GM23338 (cell line): ENCODE results near the gene ARCN1. TPM values are rescaled to one million over a fixed set of nuclear protein-coding genes. Genes with fewer than 3 reads are reported as not detected.

Source experiments
- ATAC-seq: fragments of 200-7000 bp; cut with Tn5 transposase; 3 replicates; pipeline ENCODE4 v1.9.1; 2020
- DNase-seq: peaks from one replicate; pipeline ENCODE4 v3.0.0-alpha.2; 2015; ENCODE audit warnings: low spot score
- H2AFZ ChIP-seq: fragments of 200-600 bp; sonication (generic); 2 replicates; pipeline ENCODE4 v1.8.0; 2016; ENCODE audit warnings: antibody characterized with exemption, mild to moderate bottlenecking, moderate library complexity
- H3F3A ChIP-seq: fragments of 200-600 bp; sonication (generic); replicated peaks from 2 replicates; pipeline ENCODE4 v1.8.0; 2017; ENCODE audit warnings: antibody characterized with exemption, mixed run types, low read depth
- H3K27ac ChIP-seq: fragments of 200-600 bp; sonication (generic); 2 replicates; pipeline ENCODE4 v1.6.1; 2016; ENCODE audit warnings: low read depth
- H3K27me3 ChIP-seq: fragments of 200-600 bp; sonication (generic); 2 replicates; pipeline ENCODE4 v1.8.0; 2016; ENCODE audit warnings: mild to moderate bottlenecking, mixed run types, moderate library complexity; ENCODE audit not compliant: insufficient read depth
- H3K36me3 ChIP-seq: fragments of 200-600 bp; sonication (generic); 2 replicates; pipeline ENCODE4 v1.8.0; 2016; ENCODE audit warnings: mild to moderate bottlenecking; ENCODE audit not compliant: insufficient read depth
- H3K4me1 ChIP-seq: fragments of 200-600 bp; sonication (generic); 2 replicates; pipeline ENCODE4 v1.8.0; 2016; ENCODE audit warnings: mild to moderate bottlenecking, moderate library complexity; ENCODE audit not compliant: insufficient read depth
- H3K4me2 ChIP-seq: fragments of 200-600 bp; sonication (generic); 2 replicates; pipeline ENCODE4 v1.7.1; 2017; ENCODE audit warnings: mixed run types
- H3K4me3 ChIP-seq: fragments of 200-600 bp; sonication (generic); 2 replicates; pipeline ENCODE4 v1.6.1; 2016; ENCODE audit warnings: mixed run types
- H3K79me2 ChIP-seq: fragments of 200-600 bp; sonication (generic); replicated peaks from 2 replicates; pipeline ENCODE4 v1.8.0; 2017; ENCODE audit warnings: mild to moderate bottlenecking; ENCODE audit not compliant: insufficient read depth
- H3K9me2 ChIP-seq: fragments of 200-600 bp; sonication (generic); 2 replicates; pipeline ENCODE4 v1.8.0; 2017; ENCODE audit not compliant: insufficient read depth
- H4K20me1 ChIP-seq: fragments of 200-600 bp; sonication (generic); replicated peaks from 2 replicates; pipeline ENCODE4 v1.8.0; 2017; ENCODE audit warnings: mild to moderate bottlenecking; ENCODE audit not compliant: insufficient read depth
- H3K27ac Mint-ChIP-seq: 2 replicates; pipeline ENCODE4 v1.8.0; 2020; ENCODE audit warnings: inconsistent platforms, mild to moderate bottlenecking, moderate library complexity, mixed read lengths
- H3K27me3 Mint-ChIP-seq: 3 replicates; pipeline ENCODE4 v1.8.0; 2022; ENCODE audit warnings: low read depth, mild to moderate bottlenecking, moderate library complexity, mixed read lengths, inconsistent platforms; ENCODE audit not compliant: insufficient read depth, poor library complexity
- H3K36me3 Mint-ChIP-seq: 3 replicates; pipeline ENCODE4 v1.8.0; 2021; ENCODE audit warnings: low read depth, mild to moderate bottlenecking, inconsistent platforms, moderate library complexity, mixed read lengths
- H3K4me1 Mint-ChIP-seq: 3 replicates; pipeline ENCODE4 v1.8.0; 2020; ENCODE audit warnings: mild to moderate bottlenecking, inconsistent platforms, mixed read lengths
- H3K4me3 Mint-ChIP-seq: 3 replicates; pipeline ENCODE4 v1.8.0; 2021; ENCODE audit warnings: moderate library complexity, mild to moderate bottlenecking, inconsistent platforms, mixed read lengths
- H3K9me3 Mint-ChIP-seq: 3 replicates; pipeline ENCODE4 v1.8.0; 2020; ENCODE audit warnings: moderate library complexity, mild to moderate bottlenecking, inconsistent platforms, mixed read lengths
- CREB1 ChIP-seq: fragments of 250-450 bp; sonication (Bioruptor Pico); IDR thresholded peaks from 2 replicates; pipeline ENCODE4 v1.5.0; 2020; ENCODE audit warnings: low read depth, mild to moderate bottlenecking, moderate library complexity
- EZH2 ChIP-seq: fragments of 200-600 bp; sonication (generic); IDR thresholded peaks from one replicate; pipeline ENCODE4 v1.8.0; 2017; ENCODE audit warnings: antibody characterized with exemption, mild to moderate bottlenecking, low read depth; ENCODE audit not compliant: unreplicated experiment
- JUNB ChIP-seq: IDR thresholded peaks from one replicate; pipeline ENCODE4 v1.6.1; 2016; ENCODE audit warnings: antibody characterized with exemption; ENCODE audit not compliant: unreplicated experiment
- NANOG ChIP-seq: IDR thresholded peaks from 2 replicates; pipeline ENCODE4 v1.6.1; 2016; ENCODE audit warnings: antibody characterized with exemption, borderline replicate concordance
- POLR2AphosphoS5 ChIP-seq: IDR thresholded peaks from 2 replicates; pipeline ENCODE4 v1.6.1; 2016; ENCODE audit warnings: antibody characterized with exemption, low read depth
- STAT1 ChIP-seq: IDR thresholded peaks from one replicate; pipeline ENCODE4 v1.6.1; 2016; ENCODE audit warnings: antibody characterized with exemption; ENCODE audit not compliant: unreplicated experiment
- ZNF114 ChIP-seq: fragments of 250-450 bp; sonication (Bioruptor Pico); IDR thresholded peaks from 2 replicates; pipeline ENCODE4 v1.5.0; 2020; ENCODE audit warnings: mild to moderate bottlenecking, moderate library complexity
- ZNF331 ChIP-seq: fragments of 250-450 bp; sonication (Bioruptor Pico); IDR thresholded peaks from 2 replicates; pipeline ENCODE4 v1.5.0; 2020; ENCODE audit warnings: low read depth, mild to moderate bottlenecking, moderate library complexity
- polyA plus RNA-seq: library from polyadenylated mRNA; unstranded; fragments of >200 nt; fragmentation: Nextera tagmentation; extraction: Ambion mirVana; gene quantifications from 2 replicates; pipeline ENCODE4 v1.2.1, GENCODE V29; 2016
- total RNA-seq: library from RNA; depleted of rRNA; stranded (reverse); fragments of >200 nt; shearing (Covaris generic); gene quantifications from 2 replicates; pipeline ENCODE4 v1.2.3, GENCODE V29; 2014
- TF ChIP-seq, protein P1 (sequence below), 2 experiments: fragments of 200-600 bp in 1 of 2; sonication (generic) in 1 of 2; conservative IDR thresholded peaks; 2 replicates each; pipeline versions ENCODE4 v1.5.1 to v1.6.1; 2016 to 2017; ENCODE audit warnings: antibody characterized with exemption in 2 of 2, low read depth in 2 of 2, mild to moderate bottlenecking in 2 of 2, moderate library complexity in 1 of 2
- TF ChIP-seq, protein P2 (sequence below): IDR thresholded peaks from one replicate; pipeline ENCODE4 v1.6.1; 2018; ENCODE audit warnings: antibody characterized with exemption; ENCODE audit not compliant: unreplicated experiment

ARCN1 gene
- total and polyA plus RNA-seq, 2 experiments from 2014 or later = 79.9 to 106 TPM

DNA sequence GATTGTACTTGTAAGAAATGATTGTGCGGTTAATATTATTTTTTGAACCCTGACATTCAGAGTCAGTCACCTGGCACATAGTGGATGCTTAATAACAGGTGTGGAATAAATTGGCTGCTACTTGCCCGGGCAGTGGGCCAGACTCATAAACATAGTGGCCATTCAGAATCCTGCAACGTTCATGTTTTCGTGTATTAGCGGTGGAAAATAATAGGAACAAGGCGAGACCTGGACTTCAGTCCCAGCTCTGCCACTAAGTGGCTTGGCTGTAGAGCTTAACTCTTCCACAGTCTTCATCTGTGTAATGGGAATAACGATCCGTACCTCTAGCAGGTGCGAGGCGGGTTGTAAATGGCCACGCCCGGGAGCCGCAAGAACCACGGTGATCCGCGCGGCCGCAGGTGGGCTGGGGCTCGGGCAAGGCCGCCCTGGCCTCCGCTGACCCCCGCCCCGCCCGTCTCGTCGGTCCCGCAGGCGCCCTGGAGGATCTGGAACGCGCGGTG lies 42.0 kb upstream of the ARCN1 start:
- Mint-ChIP-seq H3K4me1 (peaks cover 27% of the 10 kb centered on the region), H3K27me3 (peaks cover 14% of the 10 kb centered on the region), H3K36me3 (peaks cover under 1% of the 10 kb centered on the region; the same call in 2 of the 3 replicates), H3K4me3 (peak overlapping the region; percentile 92), H3K9me3 (no peaks in the 10 kb centered on the region), H3K27ac (no peak overlapping the region; the same call in 1 of the 2 replicates)
- TF ChIP-seq NANOG = no peak
- TF ChIP-seq ZNF331 = no peak
- no peak for TF ChIP-seq ZNF114 (CRISPR knock-in tag)
- TF ChIP-seq POLR2AphosphoS5 = no peak
- Histone ChIP-seq H4K20me1 (0 out of 2 replicates have a peak, but pooled peaks cover 4% of the 10 kb centered on the region), H3K27ac (no peak overlapping the region), H3K79me2 (no peaks in the 10 kb centered on the region), H2AFZ (peak overlapping the region; percentile 84), H3K27me3 (peaks cover 6% of the 10 kb centered on the region; the same call in 1 of the 2 replicates), H3K36me3 (no peaks in the 10 kb centered on the region), H3F3A (peaks cover 24% of the 10 kb centered on the region; the same call in 1 of the 2 replicates), H3K4me2 (peak overlapping the region; percentile 88), H3K4me3 (peak overlapping the region; percentile 99), H3K4me1 (peaks cover 13% of the 10 kb centered on the region), H3K9me2 (no peaks in the 10 kb centered on the region; the same call in 1 of the 2 replicates)
- ATAC-seq (no peak; the same call in 2 of the 3 replicates), DNase-seq (no peak)

DNA sequence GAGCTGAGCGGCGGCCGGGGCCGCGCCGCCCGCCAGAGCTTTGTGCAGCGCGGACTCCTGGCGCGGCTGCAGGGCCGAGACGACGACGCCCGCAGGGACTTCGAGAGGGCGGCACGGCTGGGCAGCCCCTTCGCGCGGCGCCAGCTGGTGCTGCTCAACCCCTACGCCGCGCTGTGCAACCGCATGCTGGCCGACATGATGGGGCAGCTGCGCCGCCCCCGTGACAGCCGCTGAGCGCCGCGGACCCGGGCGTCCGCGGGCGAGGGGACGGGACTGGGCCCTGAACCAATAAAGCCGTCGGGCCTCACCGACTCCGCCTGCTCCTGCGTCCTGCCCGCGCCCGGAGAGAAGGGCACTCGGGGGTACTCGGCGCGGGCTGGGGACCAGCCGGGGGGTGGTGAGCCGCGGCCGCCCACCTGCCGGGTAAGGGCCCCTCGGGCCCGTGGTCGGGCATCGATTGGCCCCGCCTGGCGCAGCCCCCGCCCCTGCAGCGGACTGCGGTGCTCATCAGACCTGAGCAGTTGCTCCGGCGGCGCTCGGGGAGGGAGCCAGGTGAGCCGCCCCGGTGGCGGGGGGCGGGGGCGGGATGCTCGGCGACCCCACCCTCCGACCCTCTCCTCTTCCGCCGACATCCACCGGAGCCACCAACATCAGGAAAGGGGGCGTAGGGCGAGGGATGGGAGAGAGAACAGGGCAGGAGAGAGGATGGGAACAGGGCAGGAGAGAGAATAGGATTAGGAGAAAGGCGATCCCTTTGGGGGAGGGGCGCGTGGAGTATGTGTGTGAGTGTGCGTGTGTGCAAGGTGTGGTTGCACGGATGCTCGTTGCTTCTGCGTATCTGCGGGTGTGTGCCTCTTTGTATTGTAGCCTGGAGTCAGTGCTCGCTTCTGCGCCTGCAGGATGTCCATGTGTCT lies 41.3 kb upstream of the ARCN1 start, which contains the start of gene TMEM25:
Gene TMEM25 (plus strand): TSS at position 510 of the 914 bp plus-strand sequence. CDS start 610 bp downstream, outside the sequence.
- Histone ChIP-seq H3K4me2 (peak within 1 kb of the TSS; percentile 88), H2AFZ (peak within 1 kb of the TSS; percentile 99), H3K36me3 (no peaks in the 10 kb centered on the region), H3K27me3 (peaks cover 6% of the 10 kb centered on the region; the same call in 1 of the 2 replicates), H3K4me1 (peaks cover 13% of the 10 kb centered on the region), H3K27ac (no peak within 1 kb of the TSS), H3K9me2 (no peaks in the 10 kb centered on the region; the same call in 1 of the 2 replicates), H3K4me3 (peak within 1 kb of the TSS; percentile 99), H3K79me2 (no peaks in the 10 kb centered on the region), H3F3A (peaks cover 24% of the 10 kb centered on the region; the same call in 1 of the 2 replicates), H4K20me1 (0 out of 2 replicates have a peak, but pooled peaks cover 4% of the 10 kb centered on the region)
- peaks cover 14% of the 10 kb centered on the region for H3K27me3 Mint-ChIP-seq
- H3K4me1 Mint-ChIP-seq = peaks cover 27% of the 10 kb centered on the region
- H3K36me3 Mint-ChIP-seq = no peaks in the 10 kb centered on the region; the same call in 2 of the 3 replicates
- peak; percentile 78 for ATAC-seq
- no peaks in the 10 kb centered on the region for H3K9me3 Mint-ChIP-seq
- peak within 1 kb of the TSS; percentile 31 for H3K27ac Mint-ChIP-seq
- peak; percentile 86 for DNase-seq
- peak within 1 kb of the TSS; percentile 92 for H3K4me3 Mint-ChIP-seq
- TF ChIP-seq EZH2 = no peak
- TF ChIP-seq, protein P1, sequence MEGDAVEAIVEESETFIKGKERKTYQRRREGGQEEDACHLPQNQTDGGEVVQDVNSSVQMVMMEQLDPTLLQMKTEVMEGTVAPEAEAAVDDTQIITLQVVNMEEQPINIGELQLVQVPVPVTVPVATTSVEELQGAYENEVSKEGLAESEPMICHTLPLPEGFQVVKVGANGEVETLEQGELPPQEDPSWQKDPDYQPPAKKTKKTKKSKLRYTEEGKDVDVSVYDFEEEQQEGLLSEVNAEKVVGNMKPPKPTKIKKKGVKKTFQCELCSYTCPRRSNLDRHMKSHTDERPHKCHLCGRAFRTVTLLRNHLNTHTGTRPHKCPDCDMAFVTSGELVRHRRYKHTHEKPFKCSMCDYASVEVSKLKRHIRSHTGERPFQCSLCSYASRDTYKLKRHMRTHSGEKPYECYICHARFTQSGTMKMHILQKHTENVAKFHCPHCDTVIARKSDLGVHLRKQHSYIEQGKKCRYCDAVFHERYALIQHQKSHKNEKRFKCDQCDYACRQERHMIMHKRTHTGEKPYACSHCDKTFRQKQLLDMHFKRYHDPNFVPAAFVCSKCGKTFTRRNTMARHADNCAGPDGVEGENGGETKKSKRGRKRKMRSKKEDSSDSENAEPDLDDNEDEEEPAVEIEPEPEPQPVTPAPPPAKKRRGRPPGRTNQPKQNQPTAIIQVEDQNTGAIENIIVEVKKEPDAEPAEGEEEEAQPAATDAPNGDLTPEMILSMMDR (conservative IDR thresholded peaks at IDR 0.05; ENCODE audit: low read depth in 2 of 2) = no peak
- TF ChIP-seq CREB1 (CRISPR knock-in tag) = 0 out of 2 replicates have a peak, but pooled peaks have one; percentile 31
- no peak for TF ChIP-seq JUNB
- TF ChIP-seq STAT1 = no peak
- peak; percentile 71 for TF ChIP-seq POLR2AphosphoS5
- TF ChIP-seq ZNF331 = no peak
- TF ChIP-seq, protein P2, sequence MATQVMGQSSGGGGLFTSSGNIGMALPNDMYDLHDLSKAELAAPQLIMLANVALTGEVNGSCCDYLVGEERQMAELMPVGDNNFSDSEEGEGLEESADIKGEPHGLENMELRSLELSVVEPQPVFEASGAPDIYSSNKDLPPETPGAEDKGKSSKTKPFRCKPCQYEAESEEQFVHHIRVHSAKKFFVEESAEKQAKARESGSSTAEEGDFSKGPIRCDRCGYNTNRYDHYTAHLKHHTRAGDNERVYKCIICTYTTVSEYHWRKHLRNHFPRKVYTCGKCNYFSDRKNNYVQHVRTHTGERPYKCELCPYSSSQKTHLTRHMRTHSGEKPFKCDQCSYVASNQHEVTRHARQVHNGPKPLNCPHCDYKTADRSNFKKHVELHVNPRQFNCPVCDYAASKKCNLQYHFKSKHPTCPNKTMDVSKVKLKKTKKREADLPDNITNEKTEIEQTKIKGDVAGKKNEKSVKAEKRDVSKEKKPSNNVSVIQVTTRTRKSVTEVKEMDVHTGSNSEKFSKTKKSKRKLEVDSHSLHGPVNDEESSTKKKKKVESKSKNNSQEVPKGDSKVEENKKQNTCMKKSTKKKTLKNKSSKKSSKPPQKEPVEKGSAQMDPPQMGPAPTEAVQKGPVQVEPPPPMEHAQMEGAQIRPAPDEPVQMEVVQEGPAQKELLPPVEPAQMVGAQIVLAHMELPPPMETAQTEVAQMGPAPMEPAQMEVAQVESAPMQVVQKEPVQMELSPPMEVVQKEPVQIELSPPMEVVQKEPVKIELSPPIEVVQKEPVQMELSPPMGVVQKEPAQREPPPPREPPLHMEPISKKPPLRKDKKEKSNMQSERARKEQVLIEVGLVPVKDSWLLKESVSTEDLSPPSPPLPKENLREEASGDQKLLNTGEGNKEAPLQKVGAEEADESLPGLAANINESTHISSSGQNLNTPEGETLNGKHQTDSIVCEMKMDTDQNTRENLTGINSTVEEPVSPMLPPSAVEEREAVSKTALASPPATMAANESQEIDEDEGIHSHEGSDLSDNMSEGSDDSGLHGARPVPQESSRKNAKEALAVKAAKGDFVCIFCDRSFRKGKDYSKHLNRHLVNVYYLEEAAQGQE = no peak
